Measurements from ENCODE around the gene TSHZ2. TPM values are rescaled to one million over a fixed set of nuclear protein-coding genes. Genes with fewer than 3 reads are reported as not detected.

TSHZ2 gene
- total RNA-seq, 1 experiment from 2014 or later = 0.07 TPM

- H3K18ac ChIP-seq (ENCODE audit: insufficient read length, low read depth, low read length) = no peak overlapping the region
- H3K79me2 ChIP-seq (ENCODE audit: insufficient read depth, low read length) = no peaks in the 10 kb centered on the region
- H3K14ac ChIP-seq (ENCODE audit: insufficient read depth, low read length) = no peak overlapping the region
- no peaks in the 10 kb centered on the region for H3K27me3 ChIP-seq (ENCODE audit: insufficient read depth, low read length)
- no peak overlapping the region for H2BK15ac ChIP-seq (ENCODE audit: low read depth, low read length)
- TF ChIP-seq CTCF (conservative IDR thresholded peaks at IDR 0.05) = no peak
- H3K27ac ChIP-seq (ENCODE audit: insufficient read length, low read depth, low read length) = no peak overlapping the region
- no peaks in the 10 kb centered on the region for H3K79me1 ChIP-seq (ENCODE audit: insufficient read depth, low read depth, low read length, poor library complexity, severe bottlenecking)
- H4K91ac ChIP-seq (ENCODE audit: insufficient read length, low read depth, low read length) = no peak overlapping the region
- no peaks in the 10 kb centered on the region for H4K20me1 ChIP-seq (ENCODE audit: control insufficient read depth, insufficient read depth, insufficient read length)
- H2BK20ac ChIP-seq (ENCODE audit: low read depth, low read length, poor library complexity, severe bottlenecking) = no peak overlapping the region
- Mint-ChIP-seq H3K36me3 (ENCODE audit: insufficient read depth in 1 of 3, low read depth in 3 of 3) (no peaks in the 10 kb centered on the region; a peak in 1 of 7 replicates), H3K27ac (peak overlapping the region in 1 of 3 experiments; percentile 50; a peak in 1 of 7 replicates), H3K9me3 (0 out of 5 replicates have a peak, but pooled peaks cover 0 to 3% of the 10 kb centered on the region in 2 experiments), H3K27me3 (ENCODE audit: low read depth) (peaks cover 2% of the 10 kb centered on the region; the same call in 1 of the 2 replicates), H3K4me3 (no peak overlapping the region), H3K4me1 (peaks cover 26 to 36% of the 10 kb centered on the region in 2 experiments)
- no peak overlapping the region for H3K4me2 ChIP-seq (ENCODE audit: insufficient read depth, insufficient read length, low read length)
- no peaks in the 10 kb centered on the region for H3K23me2 ChIP-seq (ENCODE audit: insufficient read length, low read depth, low read length, poor library complexity, severe bottlenecking)
- no peak overlapping the region for H2BK12ac ChIP-seq (ENCODE audit: insufficient read length, low read depth, low read length)
- no peak for DNase-seq
- H3T11ph ChIP-seq (ENCODE audit: low read length) = no peak overlapping the region
- H4K5ac ChIP-seq (ENCODE audit: insufficient read length, low read depth, low read length) = no peak overlapping the region
- H3K56ac ChIP-seq (ENCODE audit: insufficient read length, low read depth, low read length) = no peak overlapping the region
- no CpG with 5 or more reads among the region's 6 CpGs for WGBS (ENCODE audit: extremely low coverage, insufficient read length, low lambda C conversion rate)
- no peak overlapping the region for H2BK120ac ChIP-seq (ENCODE audit: low read depth, low read length, poor library complexity, severe bottlenecking)
- H3K4ac ChIP-seq (ENCODE audit: low read depth, low read length) = no peak overlapping the region
- H3K23ac ChIP-seq (ENCODE audit: insufficient read length, low read depth, low read length) = no peak overlapping the region
- no peak overlapping the region for H4K8ac ChIP-seq (replicated peaks; ENCODE audit: insufficient read length, low read depth, low read length)
- H3K9ac ChIP-seq (ENCODE audit: extremely low read depth, insufficient read length, low read length) = no peak overlapping the region
- no peak overlapping the region for H2BK5ac ChIP-seq (ENCODE audit: insufficient read length, low read length)
- no peak overlapping the region for H2AK5ac ChIP-seq (ENCODE audit: insufficient read length, low read length)
- peaks cover 10% of the 10 kb centered on the region; the same call in 1 of the 2 replicates for H3K4me1 ChIP-seq (ENCODE audit: insufficient read depth, low read length)
- no peaks in the 10 kb centered on the region for H3K9me3 ChIP-seq (ENCODE audit: control insufficient read depth, low read depth, low read length)
- H2AFZ ChIP-seq (ENCODE audit: low read length) = no peak overlapping the region
These were observed 358.5 kb downstream of the TSHZ2 start for GRCh38 chr20:53330601-53331140.

All from H9 (cell line).